Measurements from ENCODE around the gene PPIP5K2.
"Not testable (repeated sequence)": the region's sequence is repeated elsewhere in the genome, so short reads cannot be mapped to it uniquely, and the experiment has no call there.

The PPIP5K2 gene

DNA sequence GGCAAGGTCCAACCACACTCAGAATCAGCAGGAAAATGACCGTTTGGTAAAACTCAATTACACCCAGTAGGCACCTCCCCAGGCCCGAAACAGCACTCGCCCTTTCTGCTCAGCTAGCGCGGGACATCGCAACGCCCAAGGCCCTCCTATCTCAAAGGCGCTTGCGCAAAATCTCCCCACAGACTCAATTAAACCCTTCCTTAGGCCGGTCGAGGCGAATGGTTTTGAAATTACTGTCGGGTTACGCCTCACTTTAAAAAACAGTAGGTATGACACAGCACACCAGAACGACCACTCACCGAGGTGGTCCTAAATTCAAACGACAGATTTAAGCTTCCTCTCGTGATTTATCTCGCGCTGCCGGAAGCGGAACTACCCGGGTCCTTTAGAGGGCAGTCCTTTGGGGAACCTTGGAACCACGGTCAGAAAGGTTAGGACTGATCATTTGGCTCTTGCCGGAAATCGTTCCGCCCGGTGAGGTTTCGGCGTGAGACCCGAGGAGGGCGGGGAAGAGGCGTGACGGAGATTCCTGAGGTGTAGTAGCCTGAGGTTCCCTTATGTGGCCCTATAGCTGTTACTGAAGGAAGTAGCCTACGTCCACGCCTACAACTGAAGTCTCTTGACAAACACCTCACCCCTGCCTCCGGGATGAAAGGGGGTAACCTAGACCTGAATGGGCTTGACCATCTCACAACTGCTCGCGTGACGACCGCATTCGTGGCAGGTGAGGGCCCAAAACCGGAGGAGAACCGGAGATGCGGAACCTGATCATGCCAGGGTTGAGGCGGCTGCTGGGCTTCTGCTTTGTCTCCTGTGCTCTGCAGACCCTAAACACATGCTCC is at the start of gene PPIP5K2, which contains the start of gene GIN1:
Gene PPIP5K2, plus strand, starts transcription at position 537 of the 842 bp plus-strand sequence. CDS start 9,289 bp downstream, outside the sequence.
Gene GIN1, minus strand, starts transcription at position 374 of the 842 bp plus-strand sequence. CDS start 11,431 bp downstream, outside the sequence.
- peak; percentile 99 for DNase-seq

- DNase-seq, result not testable (repeated sequence)
Measured at GRCh38 chr5:103073500-103073899, 46.6 kb upstream of the PPIP5K2 start.

DNA sequence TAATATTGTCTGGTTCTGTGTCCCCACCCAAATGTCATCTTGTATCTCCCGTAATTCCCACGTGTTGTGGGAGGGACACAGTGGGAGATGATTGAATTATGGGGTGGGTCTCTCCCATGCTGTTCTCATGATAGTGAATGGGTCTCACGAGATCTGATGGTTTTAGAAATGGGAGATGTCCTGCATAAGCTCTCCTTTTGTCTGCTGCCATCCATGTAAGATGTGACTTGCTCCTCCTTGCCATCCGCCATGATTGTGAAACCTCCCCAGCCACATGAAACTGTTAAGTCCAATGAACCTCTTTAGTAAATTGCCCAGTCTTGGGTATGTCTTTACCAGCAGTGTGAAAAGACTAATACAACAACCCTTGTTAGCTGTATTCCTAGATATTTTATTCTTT is 44.7 kb upstream of the PPIP5K2 start:
- no peak for DNase-seq

- no peak for DNase-seq
Measured at GRCh38 chr5:103079796-103080195, 40.3 kb upstream of the PPIP5K2 start.

DNA sequence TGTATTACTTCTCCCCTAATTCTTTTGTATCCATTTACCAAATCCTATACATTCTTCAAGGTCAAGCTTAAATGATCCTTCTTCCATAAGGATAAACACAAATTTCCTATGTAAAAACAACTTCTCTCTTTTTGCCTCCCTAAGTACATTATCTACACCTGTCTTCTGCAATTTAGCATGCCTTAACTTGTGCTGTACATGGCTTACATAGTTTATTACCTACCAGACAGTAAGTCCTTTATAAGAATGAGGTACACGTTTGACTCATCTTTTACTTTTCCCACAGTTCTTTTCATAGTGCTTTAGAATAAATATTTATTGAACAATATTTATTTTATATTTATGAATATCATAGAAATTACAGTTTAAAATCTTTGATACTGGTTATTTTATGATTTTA is 33.6 kb upstream of the PPIP5K2 start:
- DNase-seq, result no peak

GRCh38 chr5:103089272-103089671 is 30.8 kb upstream of the PPIP5K2 start:
- no peak for DNase-seq

DNA sequence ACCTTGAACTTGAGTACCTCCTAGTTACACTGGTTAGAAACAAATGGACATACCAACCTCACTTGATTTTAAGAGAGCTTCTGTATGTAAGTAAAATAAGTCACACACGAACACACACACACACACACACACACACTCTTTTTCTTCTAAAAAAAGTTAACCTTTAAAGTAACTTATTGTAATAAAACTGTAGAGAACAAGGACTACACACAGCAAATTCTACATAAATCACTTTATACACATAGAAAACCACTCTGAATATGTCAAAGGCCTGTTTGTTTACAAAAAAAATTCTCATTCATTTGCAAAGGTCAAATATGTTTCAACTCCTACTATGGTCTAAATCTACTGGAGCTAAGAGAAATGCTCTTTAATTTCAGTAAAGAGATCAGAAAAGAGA is 29.3 kb upstream of the PPIP5K2 start:
- DNase-seq, result no peak

GRCh38 chr5:103092676-103093075 is 27.4 kb upstream of the PPIP5K2 start:
- DNase-seq, result no peak

GRCh38 chr5:103093727-103094126 is 26.4 kb upstream of the PPIP5K2 start:
- DNase-seq, result no peak

DNA sequence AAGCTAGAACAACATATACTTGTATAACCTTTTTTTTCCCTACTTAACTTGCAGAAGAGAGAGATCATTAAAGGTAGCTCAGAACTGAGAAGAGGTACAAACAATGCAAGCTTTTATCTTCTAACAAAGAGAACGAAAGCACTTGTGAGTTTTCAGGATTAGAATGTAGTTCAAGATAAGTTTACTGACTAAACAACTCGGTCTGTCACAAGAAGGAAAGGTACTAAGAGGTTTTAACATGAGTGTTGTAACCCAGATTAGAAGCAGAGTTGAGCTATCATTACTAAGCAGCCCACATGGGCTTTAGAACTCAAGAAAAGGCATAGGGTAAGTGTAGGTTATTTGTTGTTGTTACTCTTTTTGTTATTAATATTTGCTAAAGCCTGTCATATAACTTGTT is 25.4 kb upstream of the PPIP5K2 start:
- no peak for DNase-seq

- no peak for DNase-seq
Measured at GRCh38 chr5:103098993-103099392, 21.1 kb upstream of the PPIP5K2 start.

DNA sequence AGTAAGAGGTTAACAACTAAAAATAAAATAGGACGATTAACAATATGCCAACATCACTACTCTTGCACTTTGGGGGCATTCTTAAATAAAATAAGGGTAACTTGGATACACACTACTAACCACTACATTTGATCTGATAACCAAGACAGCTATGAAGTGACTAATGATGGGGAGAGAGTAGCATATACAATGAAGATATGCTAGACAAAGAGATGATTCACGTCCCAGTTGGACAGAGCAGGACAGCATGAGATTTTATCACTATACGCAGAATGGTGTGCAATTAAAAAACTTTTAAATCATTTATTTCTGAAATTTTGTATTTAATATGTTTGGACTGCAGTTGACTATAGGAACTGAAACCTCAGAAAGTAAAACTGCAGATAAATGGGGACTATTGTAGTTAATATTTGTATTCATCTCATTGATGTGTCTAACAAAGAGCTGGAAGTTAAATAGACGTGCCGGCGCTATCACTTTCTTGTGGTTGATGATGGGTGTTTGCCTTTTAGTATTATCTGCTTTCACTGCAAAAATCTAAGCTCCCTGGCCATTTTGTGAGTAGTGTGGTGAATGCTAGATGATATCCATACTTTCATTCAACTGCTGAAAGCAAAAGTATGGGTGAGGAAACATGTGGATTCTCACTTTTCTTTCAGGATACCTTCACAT is 18.9 kb upstream of the PPIP5K2 start:
- DNase-seq, result no peak

DNA sequence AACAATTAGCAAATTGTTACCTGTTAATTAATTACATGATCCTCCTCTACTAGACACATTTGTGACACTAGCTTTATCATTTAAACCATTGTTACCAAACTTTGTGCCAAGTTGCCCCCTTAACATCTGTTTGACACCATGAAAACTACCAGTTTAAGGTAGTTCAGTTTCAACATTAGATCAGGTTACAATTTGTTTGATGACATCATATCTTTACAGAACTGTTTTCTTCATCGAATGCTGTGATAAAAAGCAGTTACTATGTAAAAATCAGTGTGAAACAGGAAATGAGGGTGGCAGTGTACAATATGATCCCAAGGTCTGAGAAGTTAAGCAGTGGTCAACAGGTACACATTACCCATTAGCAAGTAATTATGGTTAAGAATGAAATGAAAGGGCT is 17.9 kb upstream of the PPIP5K2 start:
- no peak for DNase-seq

DNA sequence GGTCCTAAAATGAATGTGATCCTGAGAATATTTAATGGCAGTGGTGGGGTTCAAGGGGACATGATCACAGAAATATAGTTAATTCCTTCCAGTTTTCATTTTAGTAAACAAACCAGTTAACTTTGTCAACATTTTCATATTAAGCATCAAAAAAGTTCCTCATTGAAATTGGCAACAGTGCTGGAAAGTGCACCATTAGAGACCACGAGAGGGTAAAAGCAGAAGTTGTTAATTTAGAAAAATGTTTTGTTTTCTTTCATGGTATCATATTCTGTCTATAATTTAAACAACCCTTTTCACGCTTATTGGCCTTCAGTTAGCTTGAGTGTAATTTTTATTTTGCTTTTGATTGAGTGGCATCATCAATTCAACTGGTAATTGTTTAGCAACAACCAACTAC is 12.0 kb upstream of the PPIP5K2 start:
- DNase-seq, result no peak

DNA sequence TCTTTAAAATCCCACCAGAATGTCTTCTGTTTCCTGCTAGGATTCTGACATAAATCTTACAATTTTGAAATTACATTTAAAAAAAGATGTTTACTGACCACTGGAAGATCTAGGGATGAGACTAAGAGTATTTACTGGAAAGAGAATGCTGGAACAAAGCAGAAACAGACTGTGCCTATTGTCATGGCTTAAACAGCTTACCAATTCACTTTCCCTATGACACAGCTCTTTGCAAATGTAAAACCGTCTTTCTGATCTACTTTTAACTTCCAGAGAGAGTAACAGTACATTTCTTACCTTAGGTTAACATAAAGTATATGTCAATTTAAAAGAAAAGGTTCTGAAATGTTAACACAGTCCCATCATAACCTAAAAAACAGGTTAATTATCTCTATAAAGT is 10.8 kb upstream of the PPIP5K2 start:
- no peak for DNase-seq

GRCh38 chr5:103110403-103110802 is 9.7 kb upstream of the PPIP5K2 start:
- DNase-seq, result no peak

DNA sequence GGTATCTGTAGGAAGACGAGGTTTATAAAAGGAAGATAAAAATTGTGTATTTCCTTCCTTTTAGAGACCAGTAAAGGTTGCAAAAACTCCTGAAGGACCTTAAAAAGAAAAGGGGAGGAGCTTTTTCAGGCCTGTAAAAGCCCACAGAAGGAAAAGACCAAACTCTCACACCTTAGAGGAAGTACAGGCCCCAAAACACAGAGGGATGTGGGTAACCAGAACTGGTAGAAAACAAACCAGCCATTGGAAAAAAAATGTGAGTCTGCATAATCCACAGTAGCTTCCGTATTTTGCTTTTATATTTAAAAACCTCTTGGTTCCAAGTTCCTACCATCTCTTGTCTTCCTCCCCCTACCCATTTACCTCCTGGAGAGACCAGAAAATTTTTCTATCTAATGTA is 8.6 kb upstream of the PPIP5K2 start:
- no peak for DNase-seq

- no peak for DNase-seq
Measured at GRCh38 chr5:103112910-103113309, 7.2 kb upstream of the PPIP5K2 start.

DNA sequence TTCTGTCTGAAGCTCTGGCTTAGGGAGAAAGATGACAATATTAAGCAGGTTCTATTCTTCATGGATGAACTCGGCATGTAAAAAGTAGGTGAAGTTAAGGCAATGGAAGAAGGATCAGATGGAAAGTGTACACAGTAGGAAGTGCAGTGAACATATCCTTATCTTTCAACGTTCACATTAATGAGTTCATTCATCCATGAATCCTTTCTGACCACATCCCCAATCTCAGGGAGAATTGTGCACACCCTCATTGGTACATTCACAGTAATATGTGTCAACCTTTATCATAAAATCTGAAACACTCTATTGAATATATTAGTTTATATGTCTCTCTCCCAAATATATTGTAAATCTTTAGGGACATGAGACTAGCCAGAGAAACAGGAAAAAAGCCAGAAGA is 5.7 kb upstream of the PPIP5K2 start:
- no peak for DNase-seq

DNA sequence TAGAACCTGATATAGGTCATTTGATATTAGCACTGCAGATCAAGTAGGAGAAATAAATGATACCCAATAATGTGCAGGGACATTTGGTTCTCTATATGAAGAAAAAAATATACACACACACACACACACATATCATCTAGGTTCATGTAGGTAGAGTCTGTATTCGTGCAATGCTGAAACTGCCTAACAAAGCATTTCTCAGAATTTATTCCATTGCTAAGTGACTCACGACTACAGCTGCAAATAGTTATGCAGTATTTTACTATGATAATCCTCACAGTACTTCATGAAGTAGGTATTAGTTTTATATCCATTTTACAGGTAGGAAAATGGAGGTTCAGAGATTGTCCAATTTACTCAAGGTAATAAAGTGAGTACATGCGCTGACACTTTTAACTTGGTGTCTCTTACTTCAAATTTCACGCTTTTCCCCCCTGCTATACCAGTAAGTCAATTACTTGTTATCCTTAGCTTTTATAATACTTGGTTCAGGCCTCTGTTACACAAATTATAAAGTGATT is 2.6 kb upstream of the PPIP5K2 start:
- DNase-seq, result no peak

DNA sequence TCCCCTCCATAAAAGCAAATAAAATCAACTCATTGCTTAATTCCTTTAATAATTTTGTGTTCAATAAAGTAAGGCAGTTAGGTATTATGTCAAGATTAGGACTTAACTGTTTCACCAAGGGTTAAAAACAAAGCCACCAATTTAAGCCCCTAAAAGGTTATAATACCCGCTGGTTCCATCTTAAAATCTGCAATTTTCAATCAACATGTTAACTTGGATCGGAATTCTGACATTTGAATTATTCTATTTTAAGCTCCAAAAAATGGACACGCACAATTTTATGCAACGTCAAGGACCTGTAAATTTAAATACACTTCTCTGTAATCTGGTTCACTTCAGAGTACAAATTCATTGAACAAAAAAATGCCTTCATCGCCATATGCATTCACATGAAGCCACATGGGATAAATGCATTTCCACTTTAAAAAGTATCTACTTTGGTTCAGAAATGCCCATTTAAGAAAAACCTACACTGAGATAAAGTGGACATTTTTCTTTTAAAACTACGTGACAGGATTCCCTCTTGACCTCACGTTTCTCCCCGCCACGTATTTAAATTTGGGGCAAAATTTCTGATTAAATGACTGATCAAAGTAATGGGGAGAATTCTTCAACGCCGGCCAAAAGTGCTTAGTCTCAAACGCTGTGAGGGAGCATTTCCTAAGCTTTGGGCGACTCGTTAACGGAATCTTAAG is 884 bp upstream of the PPIP5K2 start:
- DNase-seq, result no peak

DNA sequence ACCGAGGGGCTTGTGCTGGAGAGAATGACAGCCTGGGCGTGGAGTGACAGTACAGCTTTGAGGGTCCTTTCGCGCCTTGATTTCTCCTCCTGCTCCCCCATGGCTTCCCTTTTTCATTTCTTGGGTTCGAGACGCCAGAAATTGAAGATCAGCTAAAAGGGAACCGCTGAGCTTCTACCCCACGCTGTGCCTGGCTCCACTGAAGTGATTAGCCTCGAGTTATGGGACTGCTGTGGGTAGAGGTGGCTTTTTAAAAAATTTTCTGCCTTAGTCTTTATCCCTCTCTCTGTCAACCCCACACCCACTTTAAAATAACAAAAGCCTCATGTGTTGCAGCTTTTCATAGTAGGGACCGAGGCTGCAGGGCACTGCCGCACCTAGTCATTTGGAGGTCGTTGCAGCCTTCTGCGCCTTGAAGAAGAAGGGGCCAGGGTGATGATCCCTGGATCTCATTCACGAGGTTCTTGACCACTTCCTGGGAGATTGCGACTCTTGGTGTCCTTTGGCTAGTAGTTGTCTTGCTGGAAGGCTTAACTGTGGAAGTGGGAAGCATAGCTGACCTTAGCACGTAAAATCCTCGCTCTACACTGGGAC is 603 bp downstream of the PPIP5K2 start:
- DNase-seq, result peak; percentile 20 to 32

GRCh38 chr5:103122242-103122641 is 2.1 kb downstream of the PPIP5K2 start:
- no peak for DNase-seq

All from activated T-cell treated with anti-CD3 and anti-CD28 coated beads, Interleukin-2, amount 50 U/mL, for 48 hours (primary cell).